OCI-LY1 (cell line): ENCODE measurements around the gene AKAP8L.

Source experiments
- H2AFZ ChIP-seq: fragments of 200-600 bp; sonication (generic), shearing (Covaris generic); 2 replicates; pipeline ENCODE4 v1.6.0; 2014; ENCODE audit warnings: antibody characterized with exemption, mild to moderate bottlenecking, low read length
- H3F3A ChIP-seq: fragments of 200-600 bp; sonication (generic), shearing (Covaris generic); 2 replicates; pipeline ENCODE4 v1.6.0; 2014; ENCODE audit warnings: mild to moderate bottlenecking, antibody characterized with exemption, low read length, moderate library complexity; ENCODE audit not compliant: insufficient read depth
- H3K27ac ChIP-seq: fragments of 200-600 bp; sonication (generic); 2 replicates; pipeline ENCODE4 v1.5.1; 2014; ENCODE audit warnings: low read length, mixed run types, mild to moderate bottlenecking, low read depth; ENCODE audit not compliant: poor library complexity, severe bottlenecking
- H3K27me3 ChIP-seq: fragments of 200-600 bp; sonication (generic); 2 replicates; pipeline ENCODE4 v1.6.0; 2014; ENCODE audit warnings: antibody characterized with exemption, mild to moderate bottlenecking, low read length, moderate library complexity; ENCODE audit not compliant: insufficient read depth
- H3K36me3 ChIP-seq: fragments of 200-600 bp; sonication (generic); 2 replicates; pipeline ENCODE4 v1.6.1; 2014; ENCODE audit warnings: mild to moderate bottlenecking, antibody characterized with exemption, low read length, moderate library complexity, mixed read lengths; ENCODE audit not compliant: insufficient read depth
- H3K4me1 ChIP-seq: fragments of 200-600 bp; sonication (generic); 2 replicates; pipeline ENCODE4 v1.5.1; 2014; ENCODE audit warnings: mild to moderate bottlenecking, low read length, moderate library complexity; ENCODE audit not compliant: insufficient read depth, severe bottlenecking
- H3K4me2 ChIP-seq: fragments of 200-600 bp; sonication (generic), shearing (Covaris generic); 2 replicates; pipeline ENCODE4 v1.6.1; 2014; ENCODE audit warnings: low read length
- H3K4me3 ChIP-seq: fragments of 200-600 bp; sonication (generic); 2 replicates; pipeline ENCODE4 v1.5.1; 2014; ENCODE audit warnings: low read length, low read depth, mild to moderate bottlenecking, mixed read lengths; ENCODE audit not compliant: poor library complexity, severe bottlenecking
- H3K79me2 ChIP-seq: fragments of 200-600 bp; shearing (Covaris generic); 2 replicates; pipeline ENCODE4 v1.6.1; 2016; ENCODE audit warnings: mixed run types, low read length, mixed read lengths; ENCODE audit not compliant: insufficient read depth
- H3K9ac ChIP-seq: fragments of 200-600 bp; sonication (generic), shearing (Covaris generic); 2 replicates; pipeline ENCODE4 v1.6.1; 2014; ENCODE audit warnings: mild to moderate bottlenecking, low read length, mixed read lengths
- H3K9me2 ChIP-seq: fragments of 200-600 bp; sonication (generic), shearing (Covaris generic); 2 replicates; pipeline ENCODE4 v1.6.1; 2014; ENCODE audit warnings: low read depth, mild to moderate bottlenecking, low read length, mixed read lengths
- H3K9me3 ChIP-seq: fragments of 200-600 bp; shearing (Covaris generic); 2 replicates; pipeline ENCODE4 v1.6.1; 2014; ENCODE audit warnings: low read length, mixed read lengths
- H4K20me1 ChIP-seq: fragments of 200-600 bp; sonication (generic), shearing (Covaris generic); 2 replicates; pipeline ENCODE4 v1.6.0; 2016; ENCODE audit warnings: mild to moderate bottlenecking, low read length; ENCODE audit not compliant: insufficient read depth
- EZH2 ChIP-seq: fragments of 200-600 bp; sonication (generic), shearing (Covaris generic); IDR thresholded peaks from 2 replicates; pipeline ENCODE4 v1.8.0; 2017; ENCODE audit warnings: borderline replicate concordance, mixed run types, mild to moderate bottlenecking, antibody characterized with exemption, low read length, moderate library complexity, mixed read lengths
- TF ChIP-seq, protein P1 (sequence below): fragments of 200-600 bp; sonication (generic), shearing (Covaris generic); IDR thresholded peaks from 2 replicates; pipeline ENCODE4 v1.5.1; 2017; ENCODE audit warnings: mild to moderate bottlenecking, antibody characterized with exemption, low read length, moderate library complexity, mixed read lengths

AKAP8L gene

DNA sequence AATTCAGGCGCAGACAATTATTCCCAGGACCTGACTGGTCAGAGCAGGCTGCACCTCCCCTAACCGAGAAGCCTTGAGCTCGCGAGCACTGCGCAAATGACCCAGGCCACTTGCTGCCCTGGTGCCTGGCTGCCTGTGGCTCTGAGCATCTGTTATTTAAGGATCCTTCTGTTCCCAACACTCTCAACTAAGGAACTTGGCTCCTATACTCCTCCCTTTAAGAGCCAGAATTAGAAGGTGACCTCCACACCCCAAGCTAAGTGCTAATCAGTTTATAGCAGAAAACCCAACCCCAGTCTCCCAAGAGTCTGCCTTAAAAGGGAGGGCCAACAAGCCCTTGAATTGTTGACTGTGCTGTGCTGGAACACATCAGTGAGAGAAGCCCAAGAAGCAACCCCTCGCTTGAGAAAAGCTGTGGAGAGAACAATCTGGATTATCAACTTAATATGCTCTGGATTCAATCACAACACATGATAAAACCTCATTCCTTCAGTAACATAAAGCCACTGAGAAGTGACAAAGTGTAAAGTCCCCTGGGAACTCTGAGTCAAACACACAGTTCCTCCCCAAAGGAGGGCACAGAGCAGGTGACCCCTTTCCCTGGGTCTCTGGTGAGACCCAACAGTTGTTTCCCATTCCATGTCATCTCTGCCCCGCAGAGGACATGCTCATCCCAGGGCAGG lies 14.6 kb downstream of the AKAP8L start:
- H3K27ac ChIP-seq = no peak overlapping the region
- H3K27me3 ChIP-seq = no peaks in the 10 kb centered on the region
- H3K9me3 ChIP-seq = no peaks in the 10 kb centered on the region
- no peak overlapping the region for H3K9ac ChIP-seq
- TF ChIP-seq, protein P1, sequence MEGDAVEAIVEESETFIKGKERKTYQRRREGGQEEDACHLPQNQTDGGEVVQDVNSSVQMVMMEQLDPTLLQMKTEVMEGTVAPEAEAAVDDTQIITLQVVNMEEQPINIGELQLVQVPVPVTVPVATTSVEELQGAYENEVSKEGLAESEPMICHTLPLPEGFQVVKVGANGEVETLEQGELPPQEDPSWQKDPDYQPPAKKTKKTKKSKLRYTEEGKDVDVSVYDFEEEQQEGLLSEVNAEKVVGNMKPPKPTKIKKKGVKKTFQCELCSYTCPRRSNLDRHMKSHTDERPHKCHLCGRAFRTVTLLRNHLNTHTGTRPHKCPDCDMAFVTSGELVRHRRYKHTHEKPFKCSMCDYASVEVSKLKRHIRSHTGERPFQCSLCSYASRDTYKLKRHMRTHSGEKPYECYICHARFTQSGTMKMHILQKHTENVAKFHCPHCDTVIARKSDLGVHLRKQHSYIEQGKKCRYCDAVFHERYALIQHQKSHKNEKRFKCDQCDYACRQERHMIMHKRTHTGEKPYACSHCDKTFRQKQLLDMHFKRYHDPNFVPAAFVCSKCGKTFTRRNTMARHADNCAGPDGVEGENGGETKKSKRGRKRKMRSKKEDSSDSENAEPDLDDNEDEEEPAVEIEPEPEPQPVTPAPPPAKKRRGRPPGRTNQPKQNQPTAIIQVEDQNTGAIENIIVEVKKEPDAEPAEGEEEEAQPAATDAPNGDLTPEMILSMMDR = no peak
- no peak for TF ChIP-seq EZH2
- H3K4me1 ChIP-seq = peaks cover 6% of the 10 kb centered on the region
- no peaks in the 10 kb centered on the region for H3F3A ChIP-seq
- peaks cover 52% of the 10 kb centered on the region for H3K79me2 ChIP-seq
- peaks cover 85% of the 10 kb centered on the region for H3K36me3 ChIP-seq
- no peaks in the 10 kb centered on the region for H3K9me2 ChIP-seq
- H2AFZ ChIP-seq = no peak overlapping the region
- no peaks in the 10 kb centered on the region for H4K20me1 ChIP-seq
- no peak overlapping the region for H3K4me2 ChIP-seq
- no peak overlapping the region for H3K4me3 ChIP-seq

DNA sequence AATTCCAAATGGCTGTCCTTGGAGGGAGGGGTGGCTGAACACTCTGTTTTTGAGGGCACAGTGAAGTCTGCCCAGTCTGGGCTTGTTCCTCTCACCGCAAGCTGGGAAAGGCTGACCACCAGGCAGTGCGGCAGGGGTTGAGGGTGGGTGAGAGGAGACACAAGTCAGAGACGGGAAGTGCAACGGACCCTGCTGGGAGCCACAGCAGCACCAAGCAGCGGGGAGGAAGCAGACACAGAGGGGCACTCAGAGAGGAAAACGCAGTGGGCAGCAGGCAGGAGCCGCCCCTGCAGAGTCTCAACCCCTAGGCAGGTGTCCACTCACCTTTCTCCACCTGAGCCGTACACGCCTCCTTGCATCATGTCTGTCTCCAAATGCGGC lies 15.6 kb downstream of the AKAP8L start:
- Histone ChIP-seq H3K4me1 (peaks cover 6% of the 10 kb centered on the region), H3K4me3 (no peak overlapping the region), H3F3A (no peaks in the 10 kb centered on the region), H3K9me3 (no peaks in the 10 kb centered on the region), H3K9ac (no peak overlapping the region), H3K36me3 (peaks cover 89% of the 10 kb centered on the region), H4K20me1 (no peaks in the 10 kb centered on the region), H3K27ac (no peak overlapping the region), H2AFZ (no peak overlapping the region), H3K4me2 (no peak overlapping the region), H3K27me3 (no peaks in the 10 kb centered on the region), H3K9me2 (no peaks in the 10 kb centered on the region), H3K79me2 (peaks cover 43% of the 10 kb centered on the region)
- TF ChIP-seq, protein P1 = no peak
- no peak for TF ChIP-seq EZH2

DNA sequence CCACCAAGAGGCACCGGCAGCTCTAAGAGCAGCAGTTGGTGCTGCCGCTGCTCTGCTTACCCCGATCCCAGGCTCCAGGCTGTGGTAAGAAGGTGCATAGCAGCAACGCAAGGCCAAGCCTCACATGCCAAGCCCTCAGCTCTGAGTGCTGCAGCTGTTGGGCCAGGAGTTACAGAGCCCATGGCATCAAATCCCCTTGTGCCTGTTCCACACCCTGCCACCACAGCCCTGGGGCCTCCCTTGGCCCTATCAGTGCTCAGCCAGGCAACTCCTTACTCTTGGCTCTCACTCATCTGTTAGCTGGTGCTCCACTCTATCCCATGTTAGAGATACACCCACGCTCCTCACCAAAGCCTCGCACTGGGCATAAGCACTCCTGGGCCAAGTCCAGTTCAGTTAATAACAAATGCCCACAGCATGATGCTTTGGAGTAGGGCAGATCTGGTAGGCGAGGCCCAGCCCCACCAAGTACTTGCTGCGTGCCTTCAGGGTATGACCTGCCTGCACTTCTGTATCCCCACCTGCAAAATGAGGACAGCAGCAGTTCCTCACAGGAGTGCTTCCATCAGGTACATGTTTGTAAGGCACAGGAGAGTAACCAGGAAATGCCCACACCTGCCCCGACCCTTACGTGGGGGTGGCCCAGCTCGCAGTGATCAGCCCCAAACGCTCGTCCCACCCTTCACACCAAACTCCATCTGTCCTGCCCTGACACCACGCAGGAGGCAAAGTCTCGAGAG lies 16.2 kb downstream of the AKAP8L start:
- no peaks in the 10 kb centered on the region for H3K9me2 ChIP-seq
- peaks cover 89% of the 10 kb centered on the region for H3K36me3 ChIP-seq
- H3K9ac ChIP-seq = no peak overlapping the region
- no peaks in the 10 kb centered on the region for H3F3A ChIP-seq
- no peak overlapping the region for H3K4me2 ChIP-seq
- H2AFZ ChIP-seq = no peak overlapping the region
- TF ChIP-seq EZH2 = no peak
- TF ChIP-seq, protein P1 = no peak
- H3K27me3 ChIP-seq = no peaks in the 10 kb centered on the region
- H3K4me3 ChIP-seq = no peak overlapping the region
- no peaks in the 10 kb centered on the region for H3K9me3 ChIP-seq
- no peak overlapping the region for H3K27ac ChIP-seq
- H3K79me2 ChIP-seq = peaks cover 37% of the 10 kb centered on the region
- no peaks in the 10 kb centered on the region for H4K20me1 ChIP-seq
- H3K4me1 ChIP-seq = peaks cover 6% of the 10 kb centered on the region
